Endometrial microvascular endothelial cells (primary cell): ENCODE measurements around the gene MT1A. TPM values are rescaled to one million over a fixed set of nuclear protein-coding genes. Genes with fewer than 3 reads are reported as not detected.

ENCODE experiments used
- in situ Hi-C: cut with HindIII; loops from 2 replicates; pipeline ENCODE4 v1.10.0; 2017; ENCODE audit warnings: low sequenced_read_pairs, low pct_unique_long_range_greater_than_20kb; ENCODE audit errors: inconsistent ontology term
- total RNA-seq: library from RNA; depleted of rRNA; stranded (reverse); fragments of >200 nt; gene quantifications from one replicate; pipeline ENCODE4 v1.2.3, GENCODE V29; 2015; ENCODE audit errors: inconsistent ontology term

The MT1A gene
- total RNA-seq, 1 donor from 2014 or later: 40.6 TPM

DNA sequence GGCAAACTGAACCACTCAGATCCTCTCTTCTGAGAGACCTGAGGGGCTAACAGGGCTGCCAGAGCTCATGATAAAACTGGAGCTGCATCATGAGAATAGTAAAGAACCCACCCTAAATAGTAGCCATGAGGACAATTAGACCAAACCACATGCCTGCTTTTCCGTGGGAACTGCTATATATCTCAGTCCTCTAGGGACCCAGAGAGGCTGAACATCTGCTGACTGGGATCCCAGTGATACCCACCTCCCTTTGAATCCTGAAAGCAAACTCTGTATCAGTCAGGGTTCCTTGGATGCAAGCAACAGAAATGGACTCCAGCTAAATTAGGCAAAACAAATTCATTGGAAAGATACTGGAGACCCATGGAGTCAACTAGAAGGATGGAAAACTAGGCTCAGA lies 50.3 kb downstream of the MT1A start:
- in situ Hi-C loops: no loop called here

DNA sequence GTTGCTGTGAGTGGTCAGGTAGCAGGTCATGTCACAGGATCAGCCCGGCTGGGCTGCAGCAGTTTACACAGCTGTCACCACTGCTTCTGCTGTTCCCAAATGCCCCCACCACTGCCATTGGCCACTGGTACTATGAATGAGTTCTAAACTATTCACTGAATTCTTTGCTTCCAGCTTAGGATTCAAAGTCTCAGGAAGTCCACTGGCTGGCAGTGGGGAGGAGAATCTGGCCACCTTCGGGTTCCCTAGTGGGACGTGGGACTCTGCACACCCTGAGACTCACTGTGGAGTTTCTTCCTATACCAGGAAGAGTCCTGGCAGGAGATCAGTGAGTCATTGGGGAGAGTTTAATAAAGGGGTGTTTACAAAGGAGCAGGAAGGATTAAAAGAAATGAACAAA lies 50.7 kb downstream of the MT1A start:
- in situ Hi-C loops: no loop called here

Other genes starting within 250 kb of the MT1A start
- 116 TPM for gene AMFR, start 213.1 kb upstream of the MT1A start, total RNA-seq
- 110 TPM for gene NUDT21, start 187.3 kb upstream of the MT1A start, total RNA-seq
- gene OGFOD1, start 187.1 kb upstream of the MT1A start, total RNA-seq: 99.2 TPM
- 45.7 TPM for gene BBS2, start 118.6 kb upstream of the MT1A start, total RNA-seq
- not detected for gene MT4, start 73.6 kb upstream of the MT1A start, total RNA-seq
- not detected for gene MT3, start 49.1 kb upstream of the MT1A start, total RNA-seq
- 1,097 TPM for gene MT2A, start 30.1 kb upstream of the MT1A start, total RNA-seq
- 878 TPM for gene MT1E, start 12.9 kb upstream of the MT1A start, total RNA-seq
- 4.6 TPM for gene MT1M, start 6.0 kb upstream of the MT1A start, total RNA-seq
- not detected for gene MT1B, start 13.2 kb downstream of the MT1A start, total RNA-seq
- gene MT1F, start 19.3 kb downstream of the MT1A start, total RNA-seq: 6.5 TPM
- not detected for gene MT1G, start 29.4 kb downstream of the MT1A start, total RNA-seq
- gene MT1H, start 31.1 kb downstream of the MT1A start, total RNA-seq: not detected
- 114 TPM for gene MT1X, start 43.8 kb downstream of the MT1A start, total RNA-seq
- 99.0 TPM for gene NUP93, start 91.5 kb downstream of the MT1A start, total RNA-seq
- gene SLC12A3, start 226.5 kb downstream of the MT1A start, total RNA-seq: not detected